ENCODE results near the gene CGB5.
"Not testable (repeated sequence)": the region's sequence is repeated elsewhere in the genome, so short reads cannot be mapped to it uniquely, and the experiment has no call there.

CGB5 gene

GRCh38 chr19:49043548-49043947 is at the start of gene CGB5:
Gene CGB5 (plus strand): TSS chr19:49043848. CDS start chr19:49044210, 362 bp downstream.
- not testable (repeated sequence) for DNase-seq (ENCODE audit: low spot score)

- DNase-seq (ENCODE audit: low spot score), result no peak
Measured at GRCh38 chr19:48994035-48994386, 49.6 kb upstream of the CGB5 start.

GRCh38 chr19:48997972-48998371 is 45.7 kb upstream of the CGB5 start:
- DNase-seq (ENCODE audit: low spot score), result peak; percentile 55

- DNase-seq (ENCODE audit: low spot score), result peak; percentile 65
Measured at GRCh38 chr19:48999481-49000325, 43.9 kb upstream of the CGB5 start.

- DNase-seq (ENCODE audit: low spot score), result no peak
Measured at GRCh38 chr19:49004133-49004532, 39.5 kb upstream of the CGB5 start.

GRCh38 chr19:49004964-49005614 is 38.6 kb upstream of the CGB5 start:
- DNase-seq (ENCODE audit: low spot score), result no peak

GRCh38 chr19:49006905-49007304 is 36.7 kb upstream of the CGB5 start:
- no peak for DNase-seq (ENCODE audit: low spot score)

- no peak for DNase-seq (ENCODE audit: low spot score)
Measured at GRCh38 chr19:49009828-49010227, 33.8 kb upstream of the CGB5 start.

GRCh38 chr19:49010453-49010852 is 33.2 kb upstream of the CGB5 start:
- no peak for DNase-seq (ENCODE audit: low spot score)

GRCh38 chr19:49011194-49011593 is 32.5 kb upstream of the CGB5 start:
- DNase-seq (ENCODE audit: low spot score), result no peak

- no peak for DNase-seq (ENCODE audit: low spot score)
Measured at GRCh38 chr19:49014123-49014869, 29.4 kb upstream of the CGB5 start.

GRCh38 chr19:49014870-49015255 is 28.8 kb upstream of the CGB5 start:
- no peak for DNase-seq (ENCODE audit: low spot score)

- no peak for DNase-seq (ENCODE audit: low spot score)
Measured at GRCh38 chr19:49016067-49016839, 27.4 kb upstream of the CGB5 start.

- no peak for DNase-seq (ENCODE audit: low spot score)
Measured at GRCh38 chr19:49017041-49017665, 26.5 kb upstream of the CGB5 start, which contains the start of gene LHB. Gene LHB (minus strand): TSS chr19:49017091. CDS start chr19:49017081, 10 bp downstream.

- DNase-seq (ENCODE audit: low spot score), result peak; percentile 83
Measured at GRCh38 chr19:49017666-49018351, 25.8 kb upstream of the CGB5 start.

- DNase-seq (ENCODE audit: low spot score), result not testable (repeated sequence)
Measured at GRCh38 chr19:49018388-49019241, 25.0 kb upstream of the CGB5 start.

GRCh38 chr19:49019242-49019932 is 24.3 kb upstream of the CGB5 start:
- peak; percentile 79 for DNase-seq (ENCODE audit: low spot score)

GRCh38 chr19:49020342-49020741 is 23.3 kb upstream of the CGB5 start:
- DNase-seq (ENCODE audit: low spot score), result peak; percentile 47

Measured in SW480 (cell line).